DMS114 treated with DMSO at 0.1 percent for 48 hours (cell line): Measurements from ENCODE around the gene TERT.

Source experiments
- DNase-seq: peaks from one replicate; lab custom pipeline; 2025; ENCODE audit not compliant: unreplicated experiment; lab: John Stamatoyannopoulos, UW

Gene TERT

GRCh38 chr5:1319436-1320256 lies 24.8 kb upstream of the TERT start:
- no peak for DNase-seq

- DNase-seq, result no peak
Observed at GRCh38 chr5:1318659-1319251, 23.9 kb upstream of the TERT start.

GRCh38 chr5:1317921-1318565 lies 23.2 kb upstream of the TERT start:
- no peak for DNase-seq

- no peak for DNase-seq
Observed at GRCh38 chr5:1316588-1317340, 21.9 kb upstream of the TERT start.

GRCh38 chr5:1315709-1316587 lies 21.1 kb upstream of the TERT start:
- no peak for DNase-seq

GRCh38 chr5:1315018-1315708 lies 20.3 kb upstream of the TERT start:
- no peak for DNase-seq

GRCh38 chr5:1314564-1314982 lies 19.7 kb upstream of the TERT start:
- DNase-seq, result no peak

- DNase-seq, result no peak
Observed at GRCh38 chr5:1312993-1313833, 18.3 kb upstream of the TERT start.

GRCh38 chr5:1312206-1312605 lies 17.3 kb upstream of the TERT start:
- DNase-seq, result no peak

- DNase-seq, result no peak
Observed at GRCh38 chr5:1311439-1312055, 16.7 kb upstream of the TERT start.

- DNase-seq, result no peak
Observed at GRCh38 chr5:1310118-1310517, 15.2 kb upstream of the TERT start.

GRCh38 chr5:1304033-1304432 lies 9.2 kb upstream of the TERT start:
- DNase-seq, result no peak

GRCh38 chr5:1302258-1302657 lies 7.4 kb upstream of the TERT start:
- DNase-seq, result no peak

- no peak for DNase-seq
Observed at GRCh38 chr5:1300581-1301083, 5.8 kb upstream of the TERT start.

- no peak for DNase-seq
Observed at GRCh38 chr5:1299961-1300360, 5.1 kb upstream of the TERT start.

- no peak for DNase-seq
Observed at GRCh38 chr5:1299511-1299850, 4.6 kb upstream of the TERT start.

GRCh38 chr5:1298723-1299510 lies 4.0 kb upstream of the TERT start:
- no peak for DNase-seq

GRCh38 chr5:1298067-1298551 lies 3.2 kb upstream of the TERT start:
- DNase-seq, result no peak
